Muscle layer of colon (tissue), 2 donors: ENCODE results near the gene MEP1A.
"Not testable (repeated sequence)": the region's sequence is repeated elsewhere in the genome, so short reads cannot be mapped to it uniquely, and the experiment has no call there.

ENCODE experiments used
- H3K27ac ChIP-seq: one replicate; pipeline ENCODE4 v1.7.0; 2013; ENCODE audit warnings: low read depth, mild to moderate bottlenecking, low read length, moderate library complexity
- H3K27me3 ChIP-seq, 2 donors: one replicate each; pipeline ENCODE4 v1.7.0; 2013; ENCODE audit warnings: low read length in 2 of 2, mild to moderate bottlenecking in 2 of 2; ENCODE audit not compliant: insufficient read depth in 2 of 2, control insufficient read depth in 1 of 2
- H3K36me3 ChIP-seq: one replicate; pipeline ENCODE4 v1.7.0; 2013; ENCODE audit warnings: mild to moderate bottlenecking, low read length; ENCODE audit not compliant: insufficient read depth
- H3K4me1 ChIP-seq: one replicate; pipeline ENCODE4 v1.7.0; 2013; ENCODE audit warnings: mild to moderate bottlenecking, low read length; ENCODE audit not compliant: insufficient read depth
- H3K4me3 ChIP-seq, 2 donors: one replicate each; pipeline ENCODE4 v1.7.0; 2013; ENCODE audit warnings: low read length in 2 of 2, low read depth in 1 of 2, mild to moderate bottlenecking in 1 of 2, moderate library complexity in 1 of 2
- H3K9ac ChIP-seq: one replicate; pipeline ENCODE4 v1.7.0; 2013; ENCODE audit warnings: low read length
- H3K9me3 ChIP-seq: one replicate; pipeline ENCODE4 v1.7.0; 2013; ENCODE audit warnings: mild to moderate bottlenecking, low read length
- donor health status: abdominal sarcoma.
- donor health status: Adenocarcinoma of cecum.

MEP1A gene

DNA sequence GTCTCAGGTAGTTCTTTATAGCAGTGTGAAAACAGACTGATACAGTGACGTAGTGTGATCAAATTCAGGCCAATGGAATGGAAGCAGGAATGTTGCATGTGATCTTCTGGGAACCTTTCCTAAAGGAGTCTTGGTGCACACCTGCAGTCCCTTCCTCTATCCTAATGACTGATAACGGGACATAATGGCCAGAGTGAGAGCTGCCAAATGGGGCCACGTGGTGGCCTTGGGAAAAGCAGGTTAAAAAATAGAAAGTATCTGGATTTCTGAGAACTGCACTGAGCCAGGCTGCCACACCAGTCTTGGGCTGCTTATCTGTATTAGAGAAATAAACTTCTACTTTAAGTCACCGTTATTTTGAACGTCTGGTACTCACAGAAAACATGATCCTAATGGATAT lies 51.9 kb downstream of the MEP1A start:
- Histone ChIP-seq H3K9ac (no peak overlapping the region), H3K27me3 (no peaks in the 10 kb centered on the region), H3K4me1 (no peaks in the 10 kb centered on the region), H3K4me3 (no peak overlapping the region), H3K27ac (no peak overlapping the region), H3K9me3 (no peaks in the 10 kb centered on the region), H3K36me3 (no peaks in the 10 kb centered on the region)

DNA sequence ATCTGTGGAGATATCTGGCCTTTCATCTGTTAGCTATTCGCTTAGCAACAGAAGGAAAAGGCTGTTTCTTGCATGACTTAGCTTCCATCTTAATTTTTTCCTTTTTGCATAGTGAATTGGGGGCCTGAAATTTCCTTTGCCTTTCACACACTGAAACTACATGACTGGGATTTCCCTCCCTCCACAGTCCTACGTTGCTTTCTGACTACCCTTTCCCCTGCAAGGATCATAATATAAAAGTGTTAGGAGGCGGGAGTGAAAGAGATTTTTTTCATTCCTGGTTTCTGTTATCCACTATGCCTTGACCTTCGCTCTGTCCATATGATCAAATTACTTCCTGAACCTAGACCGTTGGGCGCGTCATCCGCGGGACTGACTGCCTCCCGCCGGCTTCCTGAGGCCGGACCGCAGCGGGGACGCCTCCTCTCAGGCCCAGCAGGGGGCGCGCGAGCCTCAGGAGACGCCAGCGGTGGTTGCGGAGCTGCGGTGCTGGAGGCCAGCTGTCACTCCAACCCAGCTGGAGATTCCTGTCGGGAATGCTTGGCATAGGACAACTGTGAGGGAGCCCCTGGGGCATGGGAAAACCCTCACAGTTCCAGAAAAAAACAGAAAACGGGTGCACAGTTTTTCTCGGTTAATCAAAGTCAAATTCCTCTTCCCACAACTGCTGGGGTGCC lies 55.6 kb downstream of the MEP1A start:
- Histone ChIP-seq H3K27ac (no peak overlapping the region), H3K27me3 (no peaks in the 10 kb centered on the region), H3K4me3 (no peak overlapping the region), H3K9me3 (no peaks in the 10 kb centered on the region), H3K9ac (no peak overlapping the region), H3K36me3 (no peaks in the 10 kb centered on the region), H3K4me1 (no peaks in the 10 kb centered on the region)

DNA sequence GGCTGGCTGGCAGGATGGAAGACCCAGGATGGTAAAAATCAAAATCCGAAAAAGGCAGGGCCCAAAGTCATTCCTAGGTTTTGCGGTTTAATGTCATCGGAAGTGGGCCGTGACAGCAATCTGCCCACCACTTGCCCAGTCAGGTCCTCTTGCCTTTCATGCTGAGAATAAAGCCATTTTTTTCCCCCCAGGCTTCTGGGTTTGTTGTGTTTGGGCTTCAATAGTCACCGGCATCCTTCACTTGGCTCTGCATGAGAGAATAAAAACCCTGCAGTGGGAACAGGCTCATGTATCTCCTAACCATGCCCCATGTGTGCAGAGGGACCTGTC lies 56.1 kb downstream of the MEP1A start:
- H3K27me3 ChIP-seq = no peaks in the 10 kb centered on the region
- no peaks in the 10 kb centered on the region for H3K4me1 ChIP-seq
- no peaks in the 10 kb centered on the region for H3K36me3 ChIP-seq
- no peak overlapping the region for H3K9ac ChIP-seq
- H3K27ac ChIP-seq = no peak overlapping the region
- H3K4me3 ChIP-seq = no peak overlapping the region
- H3K9me3 ChIP-seq = no peaks in the 10 kb centered on the region

DNA sequence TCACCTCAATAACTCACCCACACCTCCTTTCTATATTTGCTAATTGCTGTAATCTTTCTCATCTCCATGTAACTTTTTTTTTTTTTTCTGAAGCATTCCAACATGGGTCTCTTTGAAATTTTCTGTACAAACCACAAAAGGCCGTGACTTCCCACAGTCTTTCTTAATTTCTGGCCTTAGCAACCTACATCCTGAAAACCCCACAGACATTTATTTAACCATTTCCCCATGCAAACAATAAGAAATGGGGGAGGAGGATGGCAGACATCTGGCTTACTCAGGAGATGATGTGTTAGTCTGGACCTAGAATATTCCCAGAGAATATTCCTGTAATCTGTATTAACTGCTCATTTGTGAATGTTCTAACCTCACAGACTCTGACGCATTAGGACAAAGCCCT lies 57.6 kb downstream of the MEP1A start:
- H3K9ac ChIP-seq = no peak overlapping the region
- no peaks in the 10 kb centered on the region for H3K27me3 ChIP-seq
- H3K36me3 ChIP-seq = no peaks in the 10 kb centered on the region
- no peak overlapping the region for H3K4me3 ChIP-seq
- H3K27ac ChIP-seq = no peak overlapping the region
- H3K4me1 ChIP-seq = no peaks in the 10 kb centered on the region
- H3K9me3 ChIP-seq = no peaks in the 10 kb centered on the region

DNA sequence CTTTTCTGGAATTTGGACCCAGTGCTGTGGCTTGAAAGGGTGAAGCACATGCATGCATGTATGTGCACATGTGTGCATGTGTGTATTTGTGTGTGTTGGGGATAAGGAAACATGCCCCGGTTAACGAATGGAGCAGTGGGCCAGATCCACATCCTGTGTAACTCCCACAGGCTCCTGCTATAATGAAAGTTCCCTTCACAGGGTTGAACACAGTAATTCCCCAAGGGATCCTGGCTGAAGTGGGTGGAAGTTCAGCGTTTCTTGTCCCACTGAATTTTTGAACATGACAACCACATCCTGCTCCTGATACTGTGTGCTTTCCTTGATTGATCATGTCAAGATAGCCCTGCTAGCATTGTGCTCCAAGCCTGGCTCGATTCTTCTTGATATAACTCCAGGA lies 58.4 kb downstream of the MEP1A start:
- not testable (repeated sequence) for H3K4me3 ChIP-seq, H3K36me3 ChIP-seq, H3K27me3 ChIP-seq, H3K27ac ChIP-seq, H3K9me3 ChIP-seq, H3K9ac ChIP-seq, H3K4me1 ChIP-seq

DNA sequence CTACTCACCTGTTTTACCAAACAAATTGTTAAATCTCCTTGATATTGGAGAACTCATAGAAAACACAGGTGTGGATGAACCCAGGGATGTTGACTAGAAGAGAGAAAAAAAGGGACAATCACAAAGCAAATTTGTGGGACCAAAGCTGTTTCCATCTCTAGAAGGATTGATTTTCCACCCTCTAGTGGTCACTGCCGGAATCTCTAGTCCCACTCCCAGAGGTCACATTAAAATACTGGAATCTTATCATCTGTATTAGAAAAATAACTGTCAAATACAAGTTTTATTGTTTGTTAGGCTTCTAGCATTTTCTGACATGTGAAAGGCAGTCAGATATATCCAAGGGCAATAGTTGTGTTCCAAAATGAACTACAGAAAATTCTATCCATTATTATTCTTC lies 62.8 kb downstream of the MEP1A start:
- not testable (repeated sequence) for H3K4me1 ChIP-seq, H3K4me3 ChIP-seq, H3K27me3 ChIP-seq, H3K9ac ChIP-seq, H3K36me3 ChIP-seq, H3K27ac ChIP-seq, H3K9me3 ChIP-seq

DNA sequence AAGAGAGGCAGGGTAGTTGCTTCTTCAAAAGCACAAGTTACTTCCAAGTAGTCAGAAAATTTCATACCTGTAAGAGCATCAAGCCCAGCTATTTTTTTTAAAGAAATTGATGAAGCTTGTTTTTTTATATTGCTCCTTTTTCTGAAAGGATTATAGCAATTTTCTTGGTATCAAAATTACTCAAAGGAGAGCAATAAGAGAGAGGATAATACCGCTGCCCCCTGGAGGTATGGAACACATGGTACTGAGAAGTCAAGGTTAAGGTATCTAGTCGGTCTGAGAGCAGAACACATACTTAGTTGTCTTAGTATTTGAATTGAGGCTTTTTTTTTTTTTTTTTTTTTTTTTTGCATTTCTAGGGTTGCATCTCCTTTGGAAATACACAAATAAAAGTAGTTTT lies 69.2 kb downstream of the MEP1A start:
- Histone ChIP-seq H3K4me3 (no peak overlapping the region), H3K36me3 (no peaks in the 10 kb centered on the region), H3K27me3 (no peaks in the 10 kb centered on the region), H3K9me3 (no peaks in the 10 kb centered on the region), H3K4me1 (no peaks in the 10 kb centered on the region), H3K27ac (no peak overlapping the region), H3K9ac (no peak overlapping the region)

DNA sequence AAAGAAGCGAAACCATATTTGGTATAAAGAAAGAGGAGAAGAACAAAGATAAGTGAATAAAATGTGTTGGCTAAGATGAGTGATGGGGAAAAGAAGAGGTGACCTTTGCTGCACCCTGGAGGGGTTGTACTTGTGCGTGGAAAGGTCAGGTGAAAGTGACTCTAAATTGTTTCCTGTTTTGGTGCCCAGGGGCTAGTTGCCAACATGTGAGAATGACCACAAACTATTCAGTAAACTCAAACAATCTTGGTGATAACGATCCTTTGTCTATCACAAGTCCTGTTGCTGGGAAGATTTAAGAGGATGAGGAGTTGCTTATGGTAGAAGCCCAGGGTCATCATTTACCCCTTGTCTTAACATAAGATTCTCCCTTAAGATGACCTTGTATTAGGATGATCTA lies 70.6 kb downstream of the MEP1A start:
- Histone ChIP-seq H3K4me3 (no peak overlapping the region), H3K27me3 (no peaks in the 10 kb centered on the region), H3K36me3 (no peaks in the 10 kb centered on the region), H3K4me1 (no peaks in the 10 kb centered on the region), H3K27ac (no peak overlapping the region), H3K9me3 (no peaks in the 10 kb centered on the region), H3K9ac (no peak overlapping the region)

DNA sequence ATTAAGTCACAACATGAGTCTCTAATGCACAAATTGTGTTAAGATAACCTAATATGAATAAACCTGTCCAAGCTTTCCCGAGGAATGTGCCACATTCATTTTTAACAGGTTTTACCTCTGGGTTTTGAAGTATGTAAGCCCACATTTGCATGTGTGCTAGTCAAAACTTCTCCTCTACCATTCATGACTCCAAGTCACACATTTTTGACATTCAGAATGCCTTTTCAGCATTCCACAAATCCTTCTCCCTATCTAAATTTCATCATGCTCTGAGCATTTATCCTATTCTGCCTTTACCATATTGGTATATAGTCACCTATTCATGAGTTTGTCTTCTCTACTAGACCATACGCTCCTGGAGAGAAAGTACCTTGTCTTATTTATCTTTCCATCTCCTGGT lies 72.0 kb downstream of the MEP1A start:
- Histone ChIP-seq H3K9ac (no peak overlapping the region), H3K36me3 (no peaks in the 10 kb centered on the region), H3K9me3 (no peaks in the 10 kb centered on the region), H3K27ac (no peak overlapping the region), H3K4me3 (no peak overlapping the region), H3K4me1 (no peaks in the 10 kb centered on the region), H3K27me3 (no peaks in the 10 kb centered on the region)

DNA sequence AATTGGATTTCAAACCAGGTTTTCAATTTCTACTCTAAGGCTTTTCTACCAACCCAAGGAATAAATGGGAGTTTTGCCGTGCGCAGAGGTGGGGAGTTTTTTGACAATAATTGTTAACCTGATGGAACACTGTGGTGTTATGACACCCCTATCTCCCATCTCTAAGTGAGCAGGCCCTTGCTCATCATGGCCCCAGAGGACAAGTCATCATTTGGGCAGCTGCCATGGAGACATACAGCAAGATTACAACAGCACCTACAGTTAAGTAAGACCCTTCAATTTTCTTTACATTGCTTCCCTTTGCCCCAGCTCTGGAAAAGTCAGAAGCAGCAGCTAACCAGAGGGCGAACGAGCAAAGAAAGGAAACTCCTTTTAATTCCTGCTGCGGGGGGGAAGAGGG lies 74.2 kb downstream of the MEP1A start:
- Histone ChIP-seq H3K27ac (no peak overlapping the region), H3K9me3 (no peaks in the 10 kb centered on the region), H3K9ac (no peak overlapping the region), H3K27me3 (no peaks in the 10 kb centered on the region), H3K36me3 (no peaks in the 10 kb centered on the region), H3K4me1 (no peaks in the 10 kb centered on the region), H3K4me3 (no peak overlapping the region)

DNA sequence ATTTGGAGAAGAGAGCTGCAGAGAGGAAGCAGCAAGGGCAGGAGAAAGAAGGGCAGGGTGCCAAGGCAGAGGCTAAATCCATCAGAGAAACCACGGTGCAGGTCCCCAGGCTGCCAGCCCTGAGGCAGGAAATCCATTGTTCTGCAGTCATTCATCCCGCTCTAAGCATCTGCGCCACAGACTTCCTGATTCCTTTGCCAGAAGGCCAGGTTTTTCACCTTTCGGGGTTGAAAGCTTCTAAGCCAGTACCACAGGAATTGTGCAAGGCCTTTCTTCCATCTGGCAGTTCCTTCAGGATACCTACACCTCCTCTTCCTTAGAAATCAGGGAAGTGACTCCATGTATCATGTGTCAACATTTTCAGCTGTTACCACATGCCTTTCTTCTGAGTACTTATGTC lies 82.9 kb downstream of the MEP1A start:
- H3K27me3 ChIP-seq = no peaks in the 10 kb centered on the region
- no peak overlapping the region for H3K9ac ChIP-seq
- no peak overlapping the region for H3K27ac ChIP-seq
- H3K4me1 ChIP-seq = no peaks in the 10 kb centered on the region
- no peak overlapping the region for H3K4me3 ChIP-seq
- H3K9me3 ChIP-seq = no peaks in the 10 kb centered on the region
- no peaks in the 10 kb centered on the region for H3K36me3 ChIP-seq

DNA sequence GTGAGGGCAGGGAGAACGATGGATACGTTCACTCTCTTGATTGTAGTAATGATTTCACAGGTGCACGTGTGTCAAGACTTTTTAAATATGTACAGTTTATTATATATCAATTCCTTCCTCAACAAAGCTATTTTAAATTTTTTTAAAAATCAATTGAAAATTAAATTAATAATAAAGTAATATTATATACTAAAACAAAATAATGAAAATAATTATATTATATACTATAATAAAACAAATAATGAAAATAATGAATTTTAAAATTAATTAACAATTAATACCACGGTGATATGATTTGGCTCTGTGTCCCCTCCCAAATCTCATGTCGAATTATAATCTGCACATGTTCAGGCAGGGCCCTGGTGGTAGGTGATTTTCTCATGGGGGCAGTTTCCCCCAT lies 85.8 kb downstream of the MEP1A start:
- H3K36me3 ChIP-seq = no peaks in the 10 kb centered on the region
- no peaks in the 10 kb centered on the region for H3K9me3 ChIP-seq

More for the DNA sequence above, 85.8 kb downstream of the MEP1A start:
- no peak overlapping the region for H3K4me3 ChIP-seq
- H3K9ac ChIP-seq = no peak overlapping the region
- H3K4me1 ChIP-seq = no peaks in the 10 kb centered on the region
- no peaks in the 10 kb centered on the region for H3K27me3 ChIP-seq
- H3K27ac ChIP-seq = no peak overlapping the region
